HG03280 (cell line): ENCODE data around the gene MZF1.
"Not testable (repeated sequence)": the region's sequence is repeated elsewhere in the genome, so short reads cannot be mapped to it uniquely, and the experiment has no call there.

Source experiments
- ATAC-seq: cut with Tn5 transposase; IDR thresholded peaks from one replicate; pipeline ENCODE4 v1.9.1; 2021; ENCODE audit warnings: mild to moderate bottlenecking, moderate library complexity; ENCODE audit not compliant: unreplicated experiment

MZF1 gene

GRCh38 chr19:58543826-58544590, 29.1 kb downstream of the MZF1 start, which contains the start of gene TRIM28:
Gene TRIM28 (plus strand): TSS chr19:58544064. CDS start chr19:58544758, 694 bp downstream.
- peak; percentile 73 for ATAC-seq

- ATAC-seq, result not testable (repeated sequence)
These were observed 30.3 kb downstream of the MZF1 start for GRCh38 chr19:58542641-58543372.

GRCh38 chr19:58539169-58539559, 34.0 kb downstream of the MZF1 start:
- not testable (repeated sequence) for ATAC-seq

- no peak for ATAC-seq
These were observed 34.6 kb downstream of the MZF1 start for GRCh38 chr19:58538257-58539168.

- no peak for ATAC-seq
These were observed 36.0 kb downstream of the MZF1 start for GRCh38 chr19:58536852-58537798.

GRCh38 chr19:58535857-58536256, 37.3 kb downstream of the MZF1 start:
- ATAC-seq, result no peak

GRCh38 chr19:58531034-58531840, 41.9 kb downstream of the MZF1 start:
- no peak for ATAC-seq

GRCh38 chr19:58529405-58529804, 43.7 kb downstream of the MZF1 start:
- no peak for ATAC-seq

- ATAC-seq, result no peak
These were observed 50.4 kb downstream of the MZF1 start for GRCh38 chr19:58522709-58523108.

GRCh38 chr19:58521651-58522050, 51.5 kb downstream of the MZF1 start:
- ATAC-seq, result no peak

- ATAC-seq, result no peak
These were observed 52.9 kb downstream of the MZF1 start for GRCh38 chr19:58520257-58520599.

GRCh38 chr19:58519355-58520256, 53.5 kb downstream of the MZF1 start, which contains the start of gene ZBTB45:
Gene ZBTB45 (minus strand): TSS chr19:58519810. CDS start chr19:58517673, 2,137 bp downstream.
- ATAC-seq, result peak; percentile 81

GRCh38 chr19:58519087-58519354, 54.1 kb downstream of the MZF1 start:
- no peak for ATAC-seq

- ATAC-seq, result no peak
These were observed 54.7 kb downstream of the MZF1 start for GRCh38 chr19:58518256-58519086.

- no peak for ATAC-seq
These were observed 55.9 kb downstream of the MZF1 start for GRCh38 chr19:58516964-58517833.

- no peak for ATAC-seq
These were observed 56.8 kb downstream of the MZF1 start for GRCh38 chr19:58516246-58516836.
